ENCODE data around the gene PRKCA. TPM values are rescaled to one million over a fixed set of nuclear protein-coding genes. Genes with fewer than 3 reads are reported as not detected.

PRKCA gene
- total and polyA plus RNA-seq, 2 donors (not counting 3 experiments of a cell fraction or from before 2014, with no cell fraction given) = 7.5 to 34.2 TPM

DNA sequence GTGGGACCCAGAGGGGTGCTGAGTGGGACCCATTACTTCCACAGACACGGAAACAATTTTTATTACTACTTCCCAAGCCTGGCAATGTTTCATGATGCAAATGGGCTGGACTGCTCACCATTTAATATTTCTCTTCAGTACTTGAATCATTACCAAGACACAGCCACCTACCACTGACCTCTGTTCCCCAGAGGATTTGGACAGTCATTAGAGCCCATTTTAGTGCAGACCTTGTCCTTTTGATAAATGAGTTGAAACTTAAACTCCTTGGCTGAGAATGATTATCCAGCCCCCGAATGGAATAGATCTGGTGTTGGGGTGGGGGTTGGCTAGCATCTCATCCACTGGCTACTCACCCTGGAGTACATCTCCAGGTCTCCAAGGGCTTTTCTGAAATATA, 39.6 kb upstream of the PRKCA start:
- H3K9me3 ChIP-seq (replicated peaks; ENCODE audit: control insufficient read depth, insufficient read depth, low read length) = no peaks in the 10 kb centered on the region
- no peaks in the 10 kb centered on the region for H3K27me3 ChIP-seq (ENCODE audit: control insufficient read depth in 2 of 2, insufficient read depth in 2 of 2, low read length in 2 of 2)
- H3K4me2 ChIP-seq (ENCODE audit: insufficient read depth, low read length) = no peak overlapping the region
- no peak for DNase-seq (ENCODE audit: low read depth, low spot score)
- no TSS peak for BruUV-seq (replicated peaks)
- no peaks in the 10 kb centered on the region for H3K9me1 ChIP-seq (replicated peaks; ENCODE audit: control insufficient read depth, extremely low read depth, insufficient read depth, low read length)
- dilution Hi-C loops (cut with MboI; ENCODE audit: extremely low pct_ligation_motif_present, low sequenced_read_pairs) = no loop called here
- FAIRE-seq = no peak
- ChIA-PET CTCF (no interaction called here), POLR2A (no interaction called here)
- H3K79me2 ChIP-seq (ENCODE audit: control insufficient read depth, insufficient read depth, low read length) = no peaks in the 10 kb centered on the region
- H4K20me1 ChIP-seq (replicated peaks; ENCODE audit: control insufficient read depth, extremely low read depth, insufficient read depth, low read length) = no peaks in the 10 kb centered on the region
- H2AFZ ChIP-seq (ENCODE audit: low read depth, low read length) = no peak overlapping the region
- H3K27ac ChIP-seq (ENCODE audit: insufficient read depth, low read depth, low read length) = no peak overlapping the region
- no peaks in the 10 kb centered on the region for H3K36me3 ChIP-seq (ENCODE audit: control insufficient read depth in 2 of 2, extremely low read depth in 1 of 2, insufficient read depth in 2 of 2, low read length in 2 of 2)
- no peak overlapping the region for H3K9ac ChIP-seq (replicated peaks; ENCODE audit: extremely low read depth, insufficient read depth, low read length)
- no peaks in the 10 kb centered on the region for H3K4me1 ChIP-seq (ENCODE audit: control insufficient read depth, extremely low read depth, insufficient read depth, low read length)
- no peak overlapping the region for H3K4me3 ChIP-seq (replicated peaks in 1 of 3; ENCODE audit: insufficient read depth in 1 of 3, low read depth in 1 of 3, low read length in 3 of 3)
- intact Hi-C loops (cut with micrococcal nuclease) = no loop called here
- TF ChIP-seq, protein P1, sequence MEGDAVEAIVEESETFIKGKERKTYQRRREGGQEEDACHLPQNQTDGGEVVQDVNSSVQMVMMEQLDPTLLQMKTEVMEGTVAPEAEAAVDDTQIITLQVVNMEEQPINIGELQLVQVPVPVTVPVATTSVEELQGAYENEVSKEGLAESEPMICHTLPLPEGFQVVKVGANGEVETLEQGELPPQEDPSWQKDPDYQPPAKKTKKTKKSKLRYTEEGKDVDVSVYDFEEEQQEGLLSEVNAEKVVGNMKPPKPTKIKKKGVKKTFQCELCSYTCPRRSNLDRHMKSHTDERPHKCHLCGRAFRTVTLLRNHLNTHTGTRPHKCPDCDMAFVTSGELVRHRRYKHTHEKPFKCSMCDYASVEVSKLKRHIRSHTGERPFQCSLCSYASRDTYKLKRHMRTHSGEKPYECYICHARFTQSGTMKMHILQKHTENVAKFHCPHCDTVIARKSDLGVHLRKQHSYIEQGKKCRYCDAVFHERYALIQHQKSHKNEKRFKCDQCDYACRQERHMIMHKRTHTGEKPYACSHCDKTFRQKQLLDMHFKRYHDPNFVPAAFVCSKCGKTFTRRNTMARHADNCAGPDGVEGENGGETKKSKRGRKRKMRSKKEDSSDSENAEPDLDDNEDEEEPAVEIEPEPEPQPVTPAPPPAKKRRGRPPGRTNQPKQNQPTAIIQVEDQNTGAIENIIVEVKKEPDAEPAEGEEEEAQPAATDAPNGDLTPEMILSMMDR (IDR thresholded peaks at IDR 0.05; ENCODE audit: extremely low read depth in 1 of 2, insufficient read depth in 1 of 2, low read depth in 1 of 2, low read length in 2 of 2) = no peak
- TF ChIP-seq, protein P2, sequence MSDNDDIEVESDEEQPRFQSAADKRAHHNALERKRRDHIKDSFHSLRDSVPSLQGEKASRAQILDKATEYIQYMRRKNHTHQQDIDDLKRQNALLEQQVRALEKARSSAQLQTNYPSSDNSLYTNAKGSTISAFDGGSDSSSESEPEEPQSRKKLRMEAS (IDR thresholded peaks at IDR 0.05; ENCODE audit: insufficient read depth, insufficient read length) = no peak
- no peak for TF ChIP-seq POLR2AphosphoS5 (IDR thresholded peaks at IDR 0.05; ENCODE audit: insufficient read depth, low read depth, low read length)

DNA sequence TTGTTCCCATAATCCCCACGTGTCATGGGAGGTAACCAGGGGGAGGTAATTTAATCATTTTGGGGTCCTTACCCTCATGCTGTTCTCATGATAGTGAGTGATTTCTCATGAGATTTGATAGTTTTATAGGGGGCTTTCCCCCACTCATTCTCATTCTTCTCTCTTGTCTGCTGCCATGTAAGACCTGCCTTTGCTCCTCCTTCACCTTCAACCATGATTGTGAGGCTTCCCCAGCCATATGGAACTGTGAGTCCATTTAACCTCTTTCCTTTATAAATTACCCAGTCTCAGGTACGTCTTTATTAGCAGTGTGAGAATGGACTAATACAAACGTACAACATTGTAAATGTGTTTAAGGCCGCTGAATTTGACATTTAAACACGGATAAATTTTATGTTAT, 37.7 kb upstream of the PRKCA start:
- H3K36me3 ChIP-seq (ENCODE audit: control insufficient read depth in 2 of 2, extremely low read depth in 1 of 2, insufficient read depth in 2 of 2, low read length in 2 of 2) = no peaks in the 10 kb centered on the region
- DNase-seq (ENCODE audit: low read depth, low spot score) (no peak), FAIRE-seq (no peak)
- TF ChIP-seq JUN (IDR thresholded peaks at IDR 0.05; ENCODE audit: borderline replicate concordance, insufficient read depth, insufficient read length, low read depth) (no peak), POLR2A (IDR thresholded peaks at IDR 0.05; ENCODE audit: low read depth, low read length) (no peak), FOS (IDR thresholded peaks at IDR 0.05; ENCODE audit: borderline replicate concordance, insufficient read depth, low read length) (no peak), MYC (IDR thresholded peaks at IDR 0.05; ENCODE audit: low read depth, low read length) (no peak), EZH2 (IDR thresholded peaks at IDR 0.05; ENCODE audit: borderline replicate concordance, low read depth, low read length, severe bottlenecking) (no peak), POLR2AphosphoS5 (IDR thresholded peaks at IDR 0.05; ENCODE audit: insufficient read depth, low read depth, low read length) (no peak), GATA2 (IDR thresholded peaks at IDR 0.05; ENCODE audit: insufficient read depth, insufficient read length, low read depth, low read length) (no peak)
- TF ChIP-seq, protein P2 (IDR thresholded peaks at IDR 0.05; ENCODE audit: insufficient read depth, insufficient read length) = no peak
- TF ChIP-seq, protein P1 (IDR thresholded peaks at IDR 0.05; ENCODE audit: extremely low read depth in 1 of 2, insufficient read depth in 1 of 2, low read depth in 1 of 2, low read length in 2 of 2) = no peak
- dilution Hi-C loops (cut with MboI; ENCODE audit: extremely low pct_ligation_motif_present, low sequenced_read_pairs) (no loop called here), intact Hi-C loops (cut with micrococcal nuclease) (no loop called here)
- no peaks in the 10 kb centered on the region for H3K9me1 ChIP-seq (replicated peaks; ENCODE audit: control insufficient read depth, extremely low read depth, insufficient read depth, low read length)
- no peaks in the 10 kb centered on the region for H3K79me2 ChIP-seq (ENCODE audit: control insufficient read depth, insufficient read depth, low read length)
- CTCF ChIA-PET = interaction anchor here (0.8 kb wide), 1 partner anchor 23 kb away, joined by 3 read pairs; no protein-coding TSS in a partner anchor
- no peaks in the 10 kb centered on the region for H4K20me1 ChIP-seq (replicated peaks; ENCODE audit: control insufficient read depth, extremely low read depth, insufficient read depth, low read length)
- H3K4me1 ChIP-seq (ENCODE audit: control insufficient read depth, extremely low read depth, insufficient read depth, low read length) = no peaks in the 10 kb centered on the region
- H3K27me3 ChIP-seq (ENCODE audit: control insufficient read depth in 2 of 2, insufficient read depth in 2 of 2, low read length in 2 of 2) = no peaks in the 10 kb centered on the region
- no peaks in the 10 kb centered on the region for H3K9me3 ChIP-seq (replicated peaks; ENCODE audit: control insufficient read depth, insufficient read depth, low read length)
- no peak overlapping the region for H3K27ac ChIP-seq (ENCODE audit: insufficient read depth, low read depth, low read length)
- POLR2A ChIA-PET = no interaction called here
- no peak overlapping the region for H3K9ac ChIP-seq (replicated peaks; ENCODE audit: extremely low read depth, insufficient read depth, low read length)
- no peak overlapping the region for H3K4me2 ChIP-seq (ENCODE audit: insufficient read depth, low read length)
- no peak overlapping the region for H2AFZ ChIP-seq (ENCODE audit: low read depth, low read length)
- H3K4me3 ChIP-seq (replicated peaks in 1 of 3; ENCODE audit: insufficient read depth in 1 of 3, low read depth in 1 of 3, low read length in 3 of 3) = no peak overlapping the region
- no TSS peak for BruUV-seq (replicated peaks)

All from endothelial cell of umbilical vein (primary cell).